Esophagus squamous epithelium (tissue), 5 donors: ENCODE results near the gene CDKN2A. TPM values are rescaled to one million over a fixed set of nuclear protein-coding genes. Genes with fewer than 3 reads are reported as not detected.

Experiments
- DNase-seq: peaks from one replicate; lab custom pipeline; 2025; lab: John Stamatoyannopoulos, UW
- H3K27ac ChIP-seq, 4 donors: fragments of 200-600 bp; sonication (generic); one replicate each; pipeline ENCODE4 v1.5.1; 2016 to 2019; ENCODE audit warnings: mild to moderate bottlenecking in 1 of 4
- H3K27me3 ChIP-seq, 4 donors: fragments of 200-600 bp; sonication (generic); 1 replicate in 3 of 4; 2 replicates in 1 of 4; pipeline versions ENCODE4 v1.5.1 to v1.6.0; 2017 to 2021; ENCODE audit warnings: antibody characterized with exemption in 1 of 4
- H3K36me3 ChIP-seq, 3 donors: fragments of 200-600 bp; sonication (generic); one replicate each; pipeline ENCODE4 v1.5.1; 2016 to 2019
- H3K4me1 ChIP-seq, 3 donors: fragments of 200-600 bp; sonication (generic); one replicate each; pipeline ENCODE4 v1.5.1; 2017 to 2019
- H3K4me3 ChIP-seq, 4 donors: fragments of 200-600 bp; sonication (generic); 1 replicate in 3 of 4; 2 replicates in 1 of 4; pipeline ENCODE4 v1.5.1; 2016 to 2019; ENCODE audit warnings: mild to moderate bottlenecking in 2 of 4, moderate library complexity in 1 of 4
- H3K9me3 ChIP-seq, 3 donors: fragments of 200-600 bp; sonication (generic); one replicate each; pipeline ENCODE4 v1.5.1; 2016 to 2019
- POLR2A ChIP-seq, 4 donors: fragments of 450-650 bp; IDR thresholded peaks; one replicate each; pipeline ENCODE4 v1.6.1; 2017; ENCODE audit warnings: antibody characterized with exemption in 4 of 4, mild to moderate bottlenecking in 4 of 4, moderate library complexity in 3 of 4
- WGBS, 2 donors: methylation state at CpG; one replicate each; pipeline ENCODE4 v1.1.5; 2018; 5-methylcytosine and 5-hydroxymethylcytosine counted together
- intact Hi-C: fragments of 100-400 bp; cut with DNase I; formaldehyde crosslinking; loops from one replicate; pipeline ENCODE4 v1.15.0; 2022
- total RNA-seq, 4 donors: library from RNA; depleted of rRNA; stranded (reverse); fragments of >200 nt; gene quantifications; one replicate each; pipeline ENCODE4 v1.1.0, GENCODE V29; 2016
- TF ChIP-seq, protein P1 (sequence below), 6 experiments: fragments of 450-650 bp in 4 of 6; fragments of 200-600 bp in 2 of 6; sonication (generic) in 2 of 6; IDR thresholded peaks; one replicate each; pipeline ENCODE4 v1.5.1; 2016 to 2019; ENCODE audit warnings: antibody characterized with exemption in 6 of 6, mild to moderate bottlenecking in 4 of 6, moderate library complexity in 4 of 6
- donor health status: DM: yes; HTN: yes; CAD: no.

Gene CDKN2A
- total RNA-seq, 4 donors from 2014 or later, result 1.5 to 20.2 (median 7.1) TPM

GRCh38 chr9:21984101-21984500 is 10.1 kb downstream of the CDKN2A start:
- Histone ChIP-seq H3K36me3 (no peaks in the 10 kb centered on the region), H3K27me3 (peaks cover 3 to 98% (median 26%) of the 10 kb centered on the region in 4 donors), H3K27ac (no peak overlapping the region), H3K4me3 (no peak overlapping the region), H3K4me1 (no peaks in the 10 kb centered on the region), H3K9me3 (no peaks in the 10 kb centered on the region)
- no peak for DNase-seq
- intact Hi-C loops, result no loop called here
- TF ChIP-seq, protein P1, sequence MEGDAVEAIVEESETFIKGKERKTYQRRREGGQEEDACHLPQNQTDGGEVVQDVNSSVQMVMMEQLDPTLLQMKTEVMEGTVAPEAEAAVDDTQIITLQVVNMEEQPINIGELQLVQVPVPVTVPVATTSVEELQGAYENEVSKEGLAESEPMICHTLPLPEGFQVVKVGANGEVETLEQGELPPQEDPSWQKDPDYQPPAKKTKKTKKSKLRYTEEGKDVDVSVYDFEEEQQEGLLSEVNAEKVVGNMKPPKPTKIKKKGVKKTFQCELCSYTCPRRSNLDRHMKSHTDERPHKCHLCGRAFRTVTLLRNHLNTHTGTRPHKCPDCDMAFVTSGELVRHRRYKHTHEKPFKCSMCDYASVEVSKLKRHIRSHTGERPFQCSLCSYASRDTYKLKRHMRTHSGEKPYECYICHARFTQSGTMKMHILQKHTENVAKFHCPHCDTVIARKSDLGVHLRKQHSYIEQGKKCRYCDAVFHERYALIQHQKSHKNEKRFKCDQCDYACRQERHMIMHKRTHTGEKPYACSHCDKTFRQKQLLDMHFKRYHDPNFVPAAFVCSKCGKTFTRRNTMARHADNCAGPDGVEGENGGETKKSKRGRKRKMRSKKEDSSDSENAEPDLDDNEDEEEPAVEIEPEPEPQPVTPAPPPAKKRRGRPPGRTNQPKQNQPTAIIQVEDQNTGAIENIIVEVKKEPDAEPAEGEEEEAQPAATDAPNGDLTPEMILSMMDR (IDR thresholded peaks at IDR 0.05), result no peak
- no peak for TF ChIP-seq POLR2A (IDR thresholded peaks at IDR 0.05)

DNA sequence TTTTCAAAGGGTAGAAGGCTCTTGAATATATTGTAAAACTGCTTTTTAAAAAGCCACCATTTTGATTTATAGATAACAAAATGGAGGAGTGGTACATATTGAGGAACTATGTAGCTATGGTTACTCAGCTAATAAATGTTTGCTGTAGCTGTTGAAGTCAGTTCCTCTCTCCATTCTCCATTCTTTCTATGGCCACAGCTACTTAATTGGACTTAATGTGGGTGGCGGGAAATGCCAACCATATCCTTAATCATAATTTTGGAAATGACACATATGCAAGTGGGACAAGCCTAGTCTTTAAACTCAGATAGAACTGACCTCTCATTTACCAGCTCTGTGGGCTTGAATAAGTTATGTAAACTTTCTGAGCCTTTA is 10.6 kb downstream of the CDKN2A start:
- Histone ChIP-seq H3K27me3 (peaks cover 3 to 98% (median 27%) of the 10 kb centered on the region in 4 donors), H3K4me1 (no peaks in the 10 kb centered on the region), H3K27ac (no peak overlapping the region), H3K36me3 (no peaks in the 10 kb centered on the region), H3K4me3 (no peak overlapping the region), H3K9me3 (no peaks in the 10 kb centered on the region)
- intact Hi-C loops, result no loop called here
- no peak for DNase-seq
- TF ChIP-seq POLR2A (IDR thresholded peaks at IDR 0.05), result no peak
- TF ChIP-seq, protein P1 (IDR thresholded peaks at IDR 0.05), result no peak
- 37 to 76% methylated on average over 1 of the region's 1 CpG for WGBS, 2 donors

DNA sequence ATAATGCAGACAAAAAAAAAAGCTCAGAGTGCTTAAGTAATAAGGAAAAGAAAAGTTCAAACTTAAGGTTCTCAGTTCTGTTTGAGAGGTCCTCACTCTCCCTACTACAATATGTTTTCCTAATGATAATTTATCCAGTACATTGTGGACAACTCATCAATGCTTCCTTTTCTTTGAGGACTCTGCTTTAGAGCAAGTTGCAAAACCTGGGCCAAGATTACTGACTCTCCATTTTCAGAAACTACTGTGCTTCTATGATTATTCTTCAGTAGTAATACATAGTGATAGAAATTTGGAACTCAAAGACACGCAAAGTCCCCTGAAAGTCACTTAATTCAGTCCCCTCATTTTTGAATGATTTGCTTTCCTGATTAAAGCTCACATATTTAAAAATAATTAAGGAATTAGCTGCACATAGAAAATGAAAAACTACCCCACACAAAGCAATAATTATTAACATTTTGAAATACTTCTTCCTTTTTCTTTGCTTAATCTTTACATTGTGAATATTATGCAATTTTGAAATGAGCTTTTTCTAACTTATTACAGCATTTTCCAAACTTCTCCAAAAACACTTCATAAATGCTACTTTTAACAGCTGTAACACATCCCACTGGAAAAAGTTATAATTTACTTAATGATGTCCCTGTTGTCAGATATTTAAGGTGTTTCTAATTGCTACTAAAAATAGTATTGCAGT is 11.2 kb downstream of the CDKN2A start:
- intact Hi-C loops, result no loop called here
- no peaks in the 10 kb centered on the region for H3K36me3 ChIP-seq
- no peaks in the 10 kb centered on the region for H3K4me1 ChIP-seq
- DNase-seq, result no peak
- H3K9me3 ChIP-seq, result no peaks in the 10 kb centered on the region
- 77 to 84% methylated on average over 1 of the region's 1 CpG for WGBS, 2 donors
- peaks cover 3 to 98% (median 27%) of the 10 kb centered on the region in 4 donors for H3K27me3 ChIP-seq
- no peak overlapping the region for H3K27ac ChIP-seq
- H3K4me3 ChIP-seq, result no peak overlapping the region
- TF ChIP-seq, protein P1 (IDR thresholded peaks at IDR 0.05), result no peak
- no peak for TF ChIP-seq POLR2A (IDR thresholded peaks at IDR 0.05)

DNA sequence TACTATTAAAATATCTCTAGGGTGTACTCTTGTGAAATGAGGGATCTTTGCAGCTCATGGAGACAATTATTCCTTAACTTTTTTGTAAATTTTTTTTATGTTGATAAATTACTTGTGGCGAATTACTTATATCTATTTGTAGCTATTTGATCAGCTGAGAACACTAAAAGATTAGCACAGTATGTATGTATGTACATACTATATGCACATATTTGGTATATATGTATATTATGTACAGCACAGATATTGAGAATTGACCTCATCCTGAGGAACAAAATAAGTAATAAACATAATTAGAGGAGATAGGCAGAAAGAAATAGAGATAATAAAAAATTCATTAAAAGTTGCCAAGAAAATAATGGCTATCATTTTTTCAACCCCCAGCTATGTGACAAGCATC is 11.8 kb downstream of the CDKN2A start:
- Histone ChIP-seq H3K36me3 (no peaks in the 10 kb centered on the region), H3K27me3 (peaks cover 3 to 98% (median 28%) of the 10 kb centered on the region in 4 donors), H3K9me3 (no peaks in the 10 kb centered on the region), H3K27ac (no peak overlapping the region), H3K4me3 (no peak overlapping the region), H3K4me1 (no peaks in the 10 kb centered on the region)
- TF ChIP-seq, protein P1 (IDR thresholded peaks at IDR 0.05), result no peak
- TF ChIP-seq POLR2A (IDR thresholded peaks at IDR 0.05), result no peak
- intact Hi-C loops, result no loop called here
- 57 to 69% methylated on average over 1 of the region's 1 CpG for WGBS, 2 donors
- DNase-seq, result no peak

- no peak for DNase-seq
- Histone ChIP-seq H3K9me3 (no peaks in the 10 kb centered on the region), H3K4me1 (peaks cover 6 to 23% (median 12%) of the 10 kb centered on the region in 3 donors), H3K36me3 (no peaks in the 10 kb centered on the region), H3K27me3 (peaks cover 9 to 98% (median 53%) of the 10 kb centered on the region in 4 donors), H3K4me3 (no peak overlapping the region), H3K27ac (no peak overlapping the region)
- 36 to 37% methylated on average over 18 to 19 of the region's 19 CpGs for WGBS, 2 donors
- intact Hi-C loops, result no loop called here
- TF ChIP-seq, protein P1 (IDR thresholded peaks at IDR 0.05), result no peak
- no peak for TF ChIP-seq POLR2A (IDR thresholded peaks at IDR 0.05)
Observed at GRCh38 chr9:21976334-21976875, 17.8 kb downstream of the CDKN2A start.
